ENCODE measurements around the gene AZIN2. TPM values are rescaled to one million over a fixed set of nuclear protein-coding genes. Genes with fewer than 3 reads are reported as not detected.

The AZIN2 gene
- total RNA-seq, 1 experiment from 2014 or later = 0.39 TPM

DNA sequence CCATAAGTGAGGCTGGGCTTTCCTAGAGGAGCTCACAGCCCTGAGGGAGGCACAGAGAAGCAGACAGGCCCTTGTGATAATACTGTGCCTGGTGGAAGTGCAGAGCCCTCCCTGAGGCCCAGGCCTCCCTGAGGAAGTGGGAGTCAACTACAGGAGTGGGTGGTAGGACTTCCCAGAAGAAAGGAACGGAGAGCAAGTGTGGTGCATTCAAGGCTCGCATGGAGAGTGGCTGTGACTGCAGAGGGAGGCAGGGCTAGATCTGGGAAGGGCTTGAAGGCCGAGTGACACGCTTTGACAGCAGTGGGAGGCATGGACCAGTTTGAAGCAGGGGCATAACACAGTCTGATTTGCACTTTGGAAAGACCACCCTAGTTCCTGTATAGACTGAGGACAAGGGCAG, 37.3 kb downstream of the AZIN2 start:
- Histone ChIP-seq H3K27me3 (ENCODE audit: insufficient read depth, low read length) (no peaks in the 10 kb centered on the region; the same call in 1 of the 2 replicates), H3K4me1 (ENCODE audit: insufficient read depth, low read length) (no peaks in the 10 kb centered on the region), H3K4me2 (ENCODE audit: insufficient read depth, insufficient read length, low read length) (no peak overlapping the region), H2BK20ac (ENCODE audit: low read depth, low read length, poor library complexity, severe bottlenecking) (no peak overlapping the region), H3K18ac (ENCODE audit: insufficient read length, low read depth, low read length) (no peak overlapping the region), H3K9ac (ENCODE audit: extremely low read depth, insufficient read length, low read length) (no peak overlapping the region), H3K23ac (ENCODE audit: insufficient read length, low read depth, low read length) (no peak overlapping the region), H3K23me2 (ENCODE audit: insufficient read length, low read depth, low read length, poor library complexity, severe bottlenecking) (no peaks in the 10 kb centered on the region), H3K27ac (ENCODE audit: insufficient read length, low read depth, low read length) (no peak overlapping the region), H3K79me2 (ENCODE audit: insufficient read depth, low read length) (no peaks in the 10 kb centered on the region), H4K8ac (replicated peaks; ENCODE audit: insufficient read length, low read depth, low read length) (no peak overlapping the region), H2BK12ac (ENCODE audit: insufficient read length, low read depth, low read length) (no peak overlapping the region), H2AFZ (ENCODE audit: low read length) (no peak overlapping the region), H3K56ac (ENCODE audit: insufficient read length, low read depth, low read length) (no peak overlapping the region), H2AK5ac (ENCODE audit: insufficient read length, low read length) (no peak overlapping the region), H3K9me3 (ENCODE audit: control insufficient read depth, low read depth, low read length) (no peaks in the 10 kb centered on the region), H3K14ac (ENCODE audit: insufficient read depth, low read length) (no peak overlapping the region), H3K4ac (ENCODE audit: low read depth, low read length) (no peak overlapping the region), H3T11ph (ENCODE audit: low read length) (no peak overlapping the region), H3K79me1 (ENCODE audit: insufficient read depth, low read depth, low read length, poor library complexity, severe bottlenecking) (no peaks in the 10 kb centered on the region), H2BK5ac (ENCODE audit: insufficient read length, low read length) (no peak overlapping the region), H4K20me1 (ENCODE audit: control insufficient read depth, insufficient read depth, insufficient read length) (no peaks in the 10 kb centered on the region), H2BK15ac (ENCODE audit: low read depth, low read length) (no peak overlapping the region), H4K5ac (ENCODE audit: insufficient read length, low read depth, low read length) (no peak overlapping the region), H2BK120ac (ENCODE audit: low read depth, low read length, poor library complexity, severe bottlenecking) (no peak overlapping the region), H4K91ac (ENCODE audit: insufficient read length, low read depth, low read length) (no peak overlapping the region)
- Mint-ChIP-seq H3K27ac (no peak overlapping the region; a peak in 1 of 7 replicates), H3K27me3 (ENCODE audit: low read depth) (peaks cover 36% of the 10 kb centered on the region), H3K36me3 (ENCODE audit: insufficient read depth in 1 of 3, low read depth in 3 of 3) (no peaks in the 10 kb centered on the region; a peak in 1 of 7 replicates), H3K4me1 (peaks cover 3 to 10% of the 10 kb centered on the region in 2 experiments; a peak in 2 of 4 replicates), H3K4me3 (no peak overlapping the region; a peak in 1 of 5 replicates), H3K9me3 (no peaks in the 10 kb centered on the region)
- DNase-seq = no peak
- TF ChIP-seq, protein P1, sequence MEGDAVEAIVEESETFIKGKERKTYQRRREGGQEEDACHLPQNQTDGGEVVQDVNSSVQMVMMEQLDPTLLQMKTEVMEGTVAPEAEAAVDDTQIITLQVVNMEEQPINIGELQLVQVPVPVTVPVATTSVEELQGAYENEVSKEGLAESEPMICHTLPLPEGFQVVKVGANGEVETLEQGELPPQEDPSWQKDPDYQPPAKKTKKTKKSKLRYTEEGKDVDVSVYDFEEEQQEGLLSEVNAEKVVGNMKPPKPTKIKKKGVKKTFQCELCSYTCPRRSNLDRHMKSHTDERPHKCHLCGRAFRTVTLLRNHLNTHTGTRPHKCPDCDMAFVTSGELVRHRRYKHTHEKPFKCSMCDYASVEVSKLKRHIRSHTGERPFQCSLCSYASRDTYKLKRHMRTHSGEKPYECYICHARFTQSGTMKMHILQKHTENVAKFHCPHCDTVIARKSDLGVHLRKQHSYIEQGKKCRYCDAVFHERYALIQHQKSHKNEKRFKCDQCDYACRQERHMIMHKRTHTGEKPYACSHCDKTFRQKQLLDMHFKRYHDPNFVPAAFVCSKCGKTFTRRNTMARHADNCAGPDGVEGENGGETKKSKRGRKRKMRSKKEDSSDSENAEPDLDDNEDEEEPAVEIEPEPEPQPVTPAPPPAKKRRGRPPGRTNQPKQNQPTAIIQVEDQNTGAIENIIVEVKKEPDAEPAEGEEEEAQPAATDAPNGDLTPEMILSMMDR (conservative IDR thresholded peaks at IDR 0.05) = no peak
- no CpG with 5 or more reads among the region's 4 CpGs for WGBS (ENCODE audit: extremely low coverage, insufficient read length, low lambda C conversion rate)

All from H9 (cell line).